GM20000 (cell line): ENCODE results near the gene PMPCA.

Experiments used
- DNase-seq: peaks from one replicate; pipeline ENCODE4 v3.0.0; 2012; ENCODE audit warnings: low spot score
- CTCF ChIP-seq: IDR thresholded peaks from 2 replicates; pipeline ENCODE4 v1.5.1; 2012; ENCODE audit warnings: mild to moderate bottlenecking, control low read depth; ENCODE audit errors: extremely low read depth, missing control alignments

The PMPCA gene

GRCh38 chr9:136371533-136371880, 39.0 kb upstream of the PMPCA start:
- no peak for DNase-seq
- TF ChIP-seq CTCF = no peak

DNA sequence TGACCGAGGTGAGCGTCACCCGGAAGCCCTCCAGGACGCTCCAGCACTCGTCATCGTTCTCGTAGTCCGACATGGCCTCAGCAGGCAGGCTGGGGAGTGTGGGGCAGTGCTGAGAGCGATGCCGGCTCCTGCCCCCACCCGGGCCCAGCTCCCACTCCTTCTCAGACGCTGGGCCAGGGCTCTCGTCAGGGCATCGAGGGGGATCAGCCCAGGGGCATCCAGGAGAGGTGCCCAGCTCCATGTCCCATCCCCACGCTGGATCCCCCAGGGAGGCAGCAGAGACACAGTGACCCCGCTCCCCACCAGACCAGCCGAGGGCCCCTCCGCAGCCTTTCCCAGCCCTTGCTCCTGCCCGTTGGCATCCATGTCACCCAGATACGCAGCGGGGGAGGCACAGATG, 38.5 kb upstream of the PMPCA start:
- TF ChIP-seq CTCF = no peak
- no peak for DNase-seq

DNA sequence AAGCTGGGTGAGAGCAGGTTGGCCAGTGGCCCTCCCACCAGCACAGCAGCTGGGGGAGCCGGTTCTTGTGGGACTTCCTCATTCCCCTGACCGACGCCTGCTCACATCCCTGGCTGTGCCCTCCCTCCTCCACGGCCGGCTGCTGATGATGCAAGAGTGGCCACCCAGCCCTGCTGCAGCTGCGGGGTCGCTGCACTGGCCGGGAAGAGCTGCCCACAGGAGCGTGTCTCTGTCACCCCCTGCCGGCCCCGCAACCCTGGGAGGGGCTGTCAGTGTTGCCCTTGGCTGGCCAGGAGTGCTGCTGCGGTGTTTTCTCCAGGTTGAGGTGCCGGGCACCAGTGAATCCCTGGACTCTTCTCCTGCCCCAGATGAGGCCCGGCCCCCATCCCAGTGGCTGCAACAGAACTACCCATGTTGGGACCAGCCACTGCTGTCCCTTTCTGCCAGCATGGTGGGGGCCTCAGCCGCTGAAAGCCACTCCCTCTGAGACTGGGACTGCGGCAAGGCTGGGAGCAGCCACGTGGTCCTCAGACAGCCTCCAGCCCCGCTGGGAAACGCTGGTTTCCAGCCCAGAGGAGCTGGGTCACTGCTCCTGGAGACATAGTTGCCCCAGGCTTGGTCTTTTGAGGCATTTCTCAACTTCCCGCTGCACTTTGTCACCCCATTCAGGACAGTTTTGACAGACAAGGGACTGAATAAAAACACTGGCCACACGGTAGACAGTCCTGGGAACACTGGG, 37.7 kb upstream of the PMPCA start:
- TF ChIP-seq CTCF = no peak
- DNase-seq = peak; percentile 65

GRCh38 chr9:136373300-136374182, 36.9 kb upstream of the PMPCA start, which contains the start of gene CARD9:
Gene CARD9 (minus strand): TSS chr9:136373669. CDS start chr9:136372078, 1,591 bp downstream.
- TF ChIP-seq CTCF = no peak
- DNase-seq = peak; percentile 83

GRCh38 chr9:136374183-136374575, 36.3 kb upstream of the PMPCA start:
- DNase-seq = no peak
- no peak for TF ChIP-seq CTCF

- no peak for TF ChIP-seq CTCF
- no peak for DNase-seq
Observed at GRCh38 chr9:136375096-136375495, 35.4 kb upstream of the PMPCA start.

- no peak for TF ChIP-seq CTCF
- no peak for DNase-seq
Observed at GRCh38 chr9:136376457-136376856, 34.0 kb upstream of the PMPCA start.
